GM23338 (cell line): ENCODE data around the gene GTSF1L. TPM values are rescaled to one million over a fixed set of nuclear protein-coding genes. Genes with fewer than 3 reads are reported as not detected.

Experiments
- ATAC-seq: fragments of 200-7000 bp; cut with Tn5 transposase; 3 replicates; pipeline ENCODE4 v1.9.1; 2020
- DNase-seq: peaks from one replicate; pipeline ENCODE4 v3.0.0-alpha.2; 2015; ENCODE audit warnings: low spot score
- H2AFZ ChIP-seq: fragments of 200-600 bp; sonication (generic); 2 replicates; pipeline ENCODE4 v1.8.0; 2016; ENCODE audit warnings: antibody characterized with exemption, mild to moderate bottlenecking, moderate library complexity
- H3F3A ChIP-seq: fragments of 200-600 bp; sonication (generic); replicated peaks from 2 replicates; pipeline ENCODE4 v1.8.0; 2017; ENCODE audit warnings: antibody characterized with exemption, mixed run types, low read depth
- H3K27ac ChIP-seq: fragments of 200-600 bp; sonication (generic); 2 replicates; pipeline ENCODE4 v1.6.1; 2016; ENCODE audit warnings: low read depth
- H3K27me3 ChIP-seq: fragments of 200-600 bp; sonication (generic); 2 replicates; pipeline ENCODE4 v1.8.0; 2016; ENCODE audit warnings: mild to moderate bottlenecking, mixed run types, moderate library complexity; ENCODE audit not compliant: insufficient read depth
- H3K36me3 ChIP-seq: fragments of 200-600 bp; sonication (generic); 2 replicates; pipeline ENCODE4 v1.8.0; 2016; ENCODE audit warnings: mild to moderate bottlenecking; ENCODE audit not compliant: insufficient read depth
- H3K4me1 ChIP-seq: fragments of 200-600 bp; sonication (generic); 2 replicates; pipeline ENCODE4 v1.8.0; 2016; ENCODE audit warnings: mild to moderate bottlenecking, moderate library complexity; ENCODE audit not compliant: insufficient read depth
- H3K4me2 ChIP-seq: fragments of 200-600 bp; sonication (generic); 2 replicates; pipeline ENCODE4 v1.7.1; 2017; ENCODE audit warnings: mixed run types
- H3K4me3 ChIP-seq: fragments of 200-600 bp; sonication (generic); 2 replicates; pipeline ENCODE4 v1.6.1; 2016; ENCODE audit warnings: mixed run types
- H3K79me2 ChIP-seq: fragments of 200-600 bp; sonication (generic); replicated peaks from 2 replicates; pipeline ENCODE4 v1.8.0; 2017; ENCODE audit warnings: mild to moderate bottlenecking; ENCODE audit not compliant: insufficient read depth
- H3K9me2 ChIP-seq: fragments of 200-600 bp; sonication (generic); 2 replicates; pipeline ENCODE4 v1.8.0; 2017; ENCODE audit not compliant: insufficient read depth
- H4K20me1 ChIP-seq: fragments of 200-600 bp; sonication (generic); replicated peaks from 2 replicates; pipeline ENCODE4 v1.8.0; 2017; ENCODE audit warnings: mild to moderate bottlenecking; ENCODE audit not compliant: insufficient read depth
- H3K27ac Mint-ChIP-seq: 2 replicates; pipeline ENCODE4 v1.8.0; 2020; ENCODE audit warnings: inconsistent platforms, mild to moderate bottlenecking, moderate library complexity, mixed read lengths
- H3K27me3 Mint-ChIP-seq: 3 replicates; pipeline ENCODE4 v1.8.0; 2022; ENCODE audit warnings: low read depth, mild to moderate bottlenecking, moderate library complexity, mixed read lengths, inconsistent platforms; ENCODE audit not compliant: insufficient read depth, poor library complexity
- H3K36me3 Mint-ChIP-seq: 3 replicates; pipeline ENCODE4 v1.8.0; 2021; ENCODE audit warnings: low read depth, mild to moderate bottlenecking, inconsistent platforms, moderate library complexity, mixed read lengths
- H3K4me1 Mint-ChIP-seq: 3 replicates; pipeline ENCODE4 v1.8.0; 2020; ENCODE audit warnings: mild to moderate bottlenecking, inconsistent platforms, mixed read lengths
- H3K4me3 Mint-ChIP-seq: 3 replicates; pipeline ENCODE4 v1.8.0; 2021; ENCODE audit warnings: moderate library complexity, mild to moderate bottlenecking, inconsistent platforms, mixed read lengths
- H3K9me3 Mint-ChIP-seq: 3 replicates; pipeline ENCODE4 v1.8.0; 2020; ENCODE audit warnings: moderate library complexity, mild to moderate bottlenecking, inconsistent platforms, mixed read lengths
- CREB1 ChIP-seq: fragments of 250-450 bp; sonication (Bioruptor Pico); IDR thresholded peaks from 2 replicates; pipeline ENCODE4 v1.5.0; 2020; ENCODE audit warnings: low read depth, mild to moderate bottlenecking, moderate library complexity
- EZH2 ChIP-seq: fragments of 200-600 bp; sonication (generic); IDR thresholded peaks from one replicate; pipeline ENCODE4 v1.8.0; 2017; ENCODE audit warnings: antibody characterized with exemption, mild to moderate bottlenecking, low read depth; ENCODE audit not compliant: unreplicated experiment
- JUNB ChIP-seq: IDR thresholded peaks from one replicate; pipeline ENCODE4 v1.6.1; 2016; ENCODE audit warnings: antibody characterized with exemption; ENCODE audit not compliant: unreplicated experiment
- NANOG ChIP-seq: IDR thresholded peaks from 2 replicates; pipeline ENCODE4 v1.6.1; 2016; ENCODE audit warnings: antibody characterized with exemption, borderline replicate concordance
- STAT1 ChIP-seq: IDR thresholded peaks from one replicate; pipeline ENCODE4 v1.6.1; 2016; ENCODE audit warnings: antibody characterized with exemption; ENCODE audit not compliant: unreplicated experiment
- ZNF114 ChIP-seq: fragments of 250-450 bp; sonication (Bioruptor Pico); IDR thresholded peaks from 2 replicates; pipeline ENCODE4 v1.5.0; 2020; ENCODE audit warnings: mild to moderate bottlenecking, moderate library complexity
- ZNF331 ChIP-seq: fragments of 250-450 bp; sonication (Bioruptor Pico); IDR thresholded peaks from 2 replicates; pipeline ENCODE4 v1.5.0; 2020; ENCODE audit warnings: low read depth, mild to moderate bottlenecking, moderate library complexity
- polyA plus RNA-seq: library from polyadenylated mRNA; unstranded; fragments of >200 nt; fragmentation: Nextera tagmentation; extraction: Ambion mirVana; gene quantifications from 2 replicates; pipeline ENCODE4 v1.2.1, GENCODE V29; 2016
- total RNA-seq: library from RNA; depleted of rRNA; stranded (reverse); fragments of >200 nt; shearing (Covaris generic); gene quantifications from 2 replicates; pipeline ENCODE4 v1.2.3, GENCODE V29; 2014
- TF ChIP-seq, protein P1 (sequence below): IDR thresholded peaks from 2 replicates; pipeline ENCODE4 v1.6.1; 2016; ENCODE audit warnings: antibody characterized with exemption
- TF ChIP-seq, protein P2 (sequence below): IDR thresholded peaks from one replicate; pipeline ENCODE4 v1.6.1; 2018; ENCODE audit warnings: antibody characterized with exemption; ENCODE audit not compliant: unreplicated experiment
- TF ChIP-seq, protein P3 (sequence below): fragments of 250-450 bp; sonication (Bioruptor Pico); IDR thresholded peaks from 2 replicates; pipeline ENCODE4 v1.5.0; 2020; ENCODE audit warnings: mild to moderate bottlenecking, moderate library complexity

GTSF1L gene
- total and polyA plus RNA-seq, 2 experiments from 2014 or later, result not detected

DNA sequence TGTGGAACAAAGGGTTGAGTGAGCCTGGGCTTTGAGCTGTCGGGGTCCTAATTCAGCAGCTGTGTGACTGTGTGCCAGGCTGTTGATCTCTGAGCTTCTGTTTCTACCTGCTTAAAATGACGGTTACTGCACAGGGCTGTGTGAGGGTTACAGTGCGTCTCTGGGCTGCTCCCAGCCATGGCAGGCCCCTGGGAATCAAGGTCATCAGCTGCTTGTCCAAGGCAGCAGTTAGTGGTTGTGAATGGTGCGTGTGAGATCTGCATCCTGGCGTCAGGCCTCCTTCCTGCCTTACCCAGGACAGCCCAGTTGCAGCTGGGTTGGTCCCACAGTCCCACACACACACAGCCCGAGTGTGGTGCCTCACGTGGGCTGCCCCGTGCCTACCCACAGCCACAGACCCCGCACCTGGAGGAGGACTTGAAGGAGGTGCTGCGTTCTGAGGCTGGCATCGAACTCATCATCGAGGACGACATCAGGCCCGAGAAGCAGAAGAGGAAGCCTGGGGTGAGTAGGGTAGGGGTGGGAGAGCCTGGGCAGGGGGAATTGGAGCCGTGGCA, 15.6 kb downstream of the GTSF1L start:
- Histone ChIP-seq H3K9me2 (no peaks in the 10 kb centered on the region), H4K20me1 (no peaks in the 10 kb centered on the region; the same call in 1 of the 2 replicates), H3K27ac (no peak overlapping the region), H3K4me1 (no peaks in the 10 kb centered on the region), H3K79me2 (no peaks in the 10 kb centered on the region), H3K27me3 (no peaks in the 10 kb centered on the region), H3K4me3 (no peak overlapping the region), H3K36me3 (peaks cover 37% of the 10 kb centered on the region), H2AFZ (no peak overlapping the region), H3K4me2 (no peak overlapping the region), H3F3A (no peaks in the 10 kb centered on the region)
- H3K9me3 Mint-ChIP-seq, result no peaks in the 10 kb centered on the region
- no peak overlapping the region for H3K4me3 Mint-ChIP-seq
- peaks cover 75% of the 10 kb centered on the region for H3K36me3 Mint-ChIP-seq
- TF ChIP-seq ZNF114 (CRISPR knock-in tag) (no peak), ZNF331 (CRISPR knock-in tag) (no peak), EZH2 (no peak), STAT1 (no peak), CREB1 (CRISPR knock-in tag) (no peak), NANOG (no peak), JUNB (no peak)
- TF ChIP-seq, protein P1, sequence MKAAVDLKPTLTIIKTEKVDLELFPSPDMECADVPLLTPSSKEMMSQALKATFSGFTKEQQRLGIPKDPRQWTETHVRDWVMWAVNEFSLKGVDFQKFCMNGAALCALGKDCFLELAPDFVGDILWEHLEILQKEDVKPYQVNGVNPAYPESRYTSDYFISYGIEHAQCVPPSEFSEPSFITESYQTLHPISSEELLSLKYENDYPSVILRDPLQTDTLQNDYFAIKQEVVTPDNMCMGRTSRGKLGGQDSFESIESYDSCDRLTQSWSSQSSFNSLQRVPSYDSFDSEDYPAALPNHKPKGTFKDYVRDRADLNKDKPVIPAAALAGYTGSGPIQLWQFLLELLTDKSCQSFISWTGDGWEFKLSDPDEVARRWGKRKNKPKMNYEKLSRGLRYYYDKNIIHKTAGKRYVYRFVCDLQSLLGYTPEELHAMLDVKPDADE, result no peak
- TF ChIP-seq, protein P2, sequence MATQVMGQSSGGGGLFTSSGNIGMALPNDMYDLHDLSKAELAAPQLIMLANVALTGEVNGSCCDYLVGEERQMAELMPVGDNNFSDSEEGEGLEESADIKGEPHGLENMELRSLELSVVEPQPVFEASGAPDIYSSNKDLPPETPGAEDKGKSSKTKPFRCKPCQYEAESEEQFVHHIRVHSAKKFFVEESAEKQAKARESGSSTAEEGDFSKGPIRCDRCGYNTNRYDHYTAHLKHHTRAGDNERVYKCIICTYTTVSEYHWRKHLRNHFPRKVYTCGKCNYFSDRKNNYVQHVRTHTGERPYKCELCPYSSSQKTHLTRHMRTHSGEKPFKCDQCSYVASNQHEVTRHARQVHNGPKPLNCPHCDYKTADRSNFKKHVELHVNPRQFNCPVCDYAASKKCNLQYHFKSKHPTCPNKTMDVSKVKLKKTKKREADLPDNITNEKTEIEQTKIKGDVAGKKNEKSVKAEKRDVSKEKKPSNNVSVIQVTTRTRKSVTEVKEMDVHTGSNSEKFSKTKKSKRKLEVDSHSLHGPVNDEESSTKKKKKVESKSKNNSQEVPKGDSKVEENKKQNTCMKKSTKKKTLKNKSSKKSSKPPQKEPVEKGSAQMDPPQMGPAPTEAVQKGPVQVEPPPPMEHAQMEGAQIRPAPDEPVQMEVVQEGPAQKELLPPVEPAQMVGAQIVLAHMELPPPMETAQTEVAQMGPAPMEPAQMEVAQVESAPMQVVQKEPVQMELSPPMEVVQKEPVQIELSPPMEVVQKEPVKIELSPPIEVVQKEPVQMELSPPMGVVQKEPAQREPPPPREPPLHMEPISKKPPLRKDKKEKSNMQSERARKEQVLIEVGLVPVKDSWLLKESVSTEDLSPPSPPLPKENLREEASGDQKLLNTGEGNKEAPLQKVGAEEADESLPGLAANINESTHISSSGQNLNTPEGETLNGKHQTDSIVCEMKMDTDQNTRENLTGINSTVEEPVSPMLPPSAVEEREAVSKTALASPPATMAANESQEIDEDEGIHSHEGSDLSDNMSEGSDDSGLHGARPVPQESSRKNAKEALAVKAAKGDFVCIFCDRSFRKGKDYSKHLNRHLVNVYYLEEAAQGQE, result no peak
- TF ChIP-seq, protein P3, sequence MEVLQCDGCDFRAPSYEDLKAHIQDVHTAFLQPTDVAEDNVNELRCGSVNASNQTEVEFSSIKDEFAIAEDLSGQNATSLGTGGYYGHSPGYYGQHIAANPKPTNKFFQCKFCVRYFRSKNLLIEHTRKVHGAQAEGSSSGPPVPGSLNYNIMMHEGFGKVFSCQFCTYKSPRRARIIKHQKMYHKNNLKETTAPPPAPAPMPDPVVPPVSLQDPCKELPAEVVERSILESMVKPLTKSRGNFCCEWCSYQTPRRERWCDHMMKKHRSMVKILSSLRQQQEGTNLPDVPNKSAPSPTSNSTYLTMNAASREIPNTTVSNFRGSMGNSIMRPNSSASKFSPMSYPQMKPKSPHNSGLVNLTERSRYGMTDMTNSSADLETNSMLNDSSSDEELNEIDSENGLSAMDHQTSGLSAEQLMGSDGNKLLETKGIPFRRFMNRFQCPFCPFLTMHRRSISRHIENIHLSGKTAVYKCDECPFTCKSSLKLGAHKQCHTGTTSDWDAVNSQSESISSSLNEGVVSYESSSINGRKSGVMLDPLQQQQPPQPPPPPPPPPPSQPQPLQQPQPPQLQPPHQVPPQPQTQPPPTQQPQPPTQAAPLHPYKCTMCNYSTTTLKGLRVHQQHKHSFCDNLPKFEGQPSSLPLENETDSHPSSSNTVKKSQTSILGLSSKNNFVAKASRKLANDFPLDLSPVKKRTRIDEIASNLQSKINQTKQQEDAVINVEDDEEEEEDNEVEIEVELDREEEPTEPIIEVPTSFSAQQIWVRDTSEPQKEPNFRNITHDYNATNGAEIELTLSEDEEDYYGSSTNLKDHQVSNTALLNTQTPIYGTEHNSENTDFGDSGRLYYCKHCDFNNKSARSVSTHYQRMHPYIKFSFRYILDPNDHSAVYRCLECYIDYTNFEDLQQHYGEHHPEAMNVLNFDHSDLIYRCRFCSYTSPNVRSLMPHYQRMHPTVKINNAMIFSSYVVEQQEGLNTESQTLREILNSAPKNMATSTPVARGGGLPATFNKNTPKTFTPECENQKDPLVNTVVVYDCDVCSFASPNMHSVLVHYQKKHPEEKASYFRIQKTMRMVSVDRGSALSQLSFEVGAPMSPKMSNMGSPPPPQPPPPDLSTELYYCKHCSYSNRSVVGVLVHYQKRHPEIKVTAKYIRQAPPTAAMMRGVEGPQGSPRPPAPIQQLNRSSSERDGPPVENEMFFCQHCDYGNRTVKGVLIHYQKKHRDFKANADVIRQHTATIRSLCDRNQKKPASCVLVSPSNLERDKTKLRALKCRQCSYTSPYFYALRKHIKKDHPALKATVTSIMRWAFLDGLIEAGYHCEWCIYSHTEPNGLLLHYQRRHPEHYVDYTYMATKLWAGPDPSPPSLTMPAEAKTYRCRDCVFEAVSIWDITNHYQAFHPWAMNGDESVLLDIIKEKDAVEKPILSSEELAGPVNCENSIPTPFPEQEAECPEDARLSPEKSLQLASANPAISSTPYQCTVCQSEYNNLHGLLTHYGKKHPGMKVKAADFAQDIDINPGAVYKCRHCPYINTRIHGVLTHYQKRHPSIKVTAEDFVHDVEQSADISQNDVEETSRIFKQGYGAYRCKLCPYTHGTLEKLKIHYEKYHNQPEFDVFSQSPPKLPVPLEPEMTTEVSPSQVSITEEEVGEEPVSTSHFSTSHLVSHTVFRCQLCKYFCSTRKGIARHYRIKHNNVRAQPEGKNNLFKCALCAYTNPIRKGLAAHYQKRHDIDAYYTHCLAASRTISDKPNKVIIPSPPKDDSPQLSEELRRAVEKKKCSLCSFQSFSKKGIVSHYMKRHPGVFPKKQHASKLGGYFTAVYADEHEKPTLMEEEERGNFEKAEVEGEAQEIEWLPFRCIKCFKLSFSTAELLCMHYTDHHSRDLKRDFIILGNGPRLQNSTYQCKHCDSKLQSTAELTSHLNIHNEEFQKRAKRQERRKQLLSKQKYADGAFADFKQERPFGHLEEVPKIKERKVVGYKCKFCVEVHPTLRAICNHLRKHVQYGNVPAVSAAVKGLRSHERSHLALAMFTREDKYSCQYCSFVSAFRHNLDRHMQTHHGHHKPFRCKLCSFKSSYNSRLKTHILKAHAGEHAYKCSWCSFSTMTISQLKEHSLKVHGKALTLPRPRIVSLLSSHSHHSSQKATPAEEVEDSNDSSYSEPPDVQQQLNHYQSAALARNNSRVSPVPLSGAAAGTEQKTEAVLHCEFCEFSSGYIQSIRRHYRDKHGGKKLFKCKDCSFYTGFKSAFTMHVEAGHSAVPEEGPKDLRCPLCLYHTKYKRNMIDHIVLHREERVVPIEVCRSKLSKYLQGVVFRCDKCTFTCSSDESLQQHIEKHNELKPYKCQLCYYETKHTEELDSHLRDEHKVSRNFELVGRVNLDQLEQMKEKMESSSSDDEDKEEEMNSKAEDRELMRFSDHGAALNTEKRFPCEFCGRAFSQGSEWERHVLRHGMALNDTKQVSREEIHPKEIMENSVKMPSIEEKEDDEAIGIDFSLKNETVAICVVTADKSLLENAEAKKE (CRISPR knock-in tag), result no peak
- H3K27ac Mint-ChIP-seq, result no peak overlapping the region
- no peaks in the 10 kb centered on the region for H3K27me3 Mint-ChIP-seq
- ATAC-seq, result no peak
- no peaks in the 10 kb centered on the region for H3K4me1 Mint-ChIP-seq
- DNase-seq, result no peak
